HG03520 (cell line): ENCODE results near the gene TTC9.
"Not testable (repeated sequence)": the region's sequence is repeated elsewhere in the genome, so short reads cannot be mapped to it uniquely, and the experiment has no call there.

Experiments used
- ATAC-seq: cut with Tn5 transposase; IDR thresholded peaks from one replicate; pipeline ENCODE4 v1.9.1; 2021; ENCODE audit warnings: mild to moderate bottlenecking, moderate library complexity; ENCODE audit not compliant: unreplicated experiment

TTC9 gene

DNA sequence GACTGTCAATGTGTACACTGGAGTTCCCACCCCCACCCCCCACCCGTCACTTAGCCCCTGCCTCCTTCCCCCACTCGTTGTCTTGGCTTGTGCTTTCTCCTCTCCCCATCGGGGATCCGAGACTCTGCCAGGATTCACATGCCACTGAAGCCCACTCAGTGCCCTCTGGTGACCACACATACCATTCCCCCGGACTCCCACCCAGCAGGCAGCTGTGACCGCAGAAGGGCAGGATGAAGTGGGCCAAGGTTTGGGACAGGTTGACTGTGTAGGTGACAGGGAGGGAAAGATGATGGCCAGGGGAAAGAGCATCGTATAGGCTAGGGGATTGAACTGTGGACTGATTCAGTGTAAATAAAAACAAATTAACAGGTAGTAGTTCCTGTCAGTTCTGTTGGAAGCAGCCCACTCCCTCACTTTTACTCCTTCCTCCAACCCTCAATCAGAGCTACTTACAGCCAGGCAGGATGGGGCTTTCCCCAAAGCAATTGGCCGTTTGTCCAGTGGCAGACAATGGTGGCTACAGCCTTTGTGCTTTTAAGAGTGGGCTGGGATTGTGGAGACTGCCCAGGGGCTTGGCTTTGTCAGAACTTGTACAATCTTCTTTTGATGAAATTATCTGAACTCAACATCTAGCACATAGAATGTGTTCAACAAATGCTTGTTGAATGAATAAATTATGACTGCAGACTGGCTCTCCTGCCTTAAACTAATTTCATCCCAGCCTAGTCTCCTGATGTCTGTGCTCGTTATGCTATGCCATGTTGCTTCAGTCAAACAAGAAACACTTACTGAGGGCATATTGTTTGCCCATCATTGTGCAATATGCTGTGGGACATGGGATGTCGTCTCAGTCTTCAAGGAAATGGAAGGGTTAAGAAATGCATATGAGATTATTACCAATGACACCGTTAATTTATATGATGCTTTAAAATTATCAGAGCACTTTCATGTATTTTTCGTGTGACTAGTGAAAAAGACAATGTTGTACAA is 30.2 kb downstream of the TTC9 start:
- ATAC-seq: no peak

DNA sequence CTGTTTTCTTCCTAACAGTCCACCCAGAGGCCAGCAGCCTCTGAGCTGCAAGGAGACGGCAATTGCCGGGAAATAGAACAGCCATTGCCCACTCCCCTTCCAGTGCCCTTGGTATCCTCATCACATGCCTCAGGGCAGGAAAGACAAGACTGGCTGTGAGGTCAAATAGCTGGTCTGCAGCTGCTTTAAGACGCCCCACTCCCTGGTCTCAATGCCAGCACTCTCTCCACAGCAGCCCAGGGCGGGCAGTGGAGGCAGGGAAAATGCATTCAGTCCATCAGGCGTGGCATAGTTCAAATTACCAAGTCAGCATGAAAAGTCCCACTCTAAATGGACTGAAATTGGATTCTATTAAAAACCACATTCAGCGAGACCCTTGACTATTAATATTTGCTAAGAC is 35.6 kb downstream of the TTC9 start:
- ATAC-seq: no peak

DNA sequence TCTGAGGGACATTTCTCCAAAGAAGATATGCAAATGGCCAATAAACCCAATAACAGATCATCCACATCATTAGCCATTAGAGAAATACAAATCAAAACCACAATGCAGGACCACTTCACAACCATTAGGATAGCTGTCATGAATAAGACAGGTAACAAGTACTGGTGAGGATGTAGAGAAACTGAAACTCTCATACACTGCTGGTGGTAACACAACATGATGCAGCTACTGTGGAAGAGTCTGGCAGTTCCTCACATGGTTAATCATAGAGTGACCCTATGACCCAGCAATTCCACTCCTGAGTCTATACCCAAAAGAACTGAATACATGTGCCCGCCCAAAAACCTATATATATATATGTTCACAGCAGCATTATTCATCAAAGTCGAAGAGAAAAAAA is 39.0 kb downstream of the TTC9 start:
- no peak for ATAC-seq

DNA sequence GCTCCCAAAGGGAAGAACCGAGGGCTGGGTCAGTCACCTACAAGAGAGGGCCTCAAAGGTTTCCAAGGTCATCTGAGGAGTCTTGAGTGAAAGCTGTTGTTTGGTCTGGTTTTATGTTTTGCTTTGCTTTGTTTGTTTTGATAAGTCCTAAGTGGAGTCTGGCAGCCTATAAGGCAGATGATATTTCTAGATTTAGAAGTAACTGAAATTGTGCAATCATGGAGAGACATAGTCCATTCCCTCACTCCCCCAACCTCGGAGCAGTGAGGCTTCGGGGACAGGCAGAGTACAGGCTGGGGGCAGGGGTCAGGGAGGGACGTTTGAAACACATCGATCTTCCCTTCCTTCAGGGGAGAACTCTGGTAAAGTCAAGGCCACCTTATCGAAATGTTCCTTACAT is 42.3 kb downstream of the TTC9 start:
- no peak for ATAC-seq

DNA sequence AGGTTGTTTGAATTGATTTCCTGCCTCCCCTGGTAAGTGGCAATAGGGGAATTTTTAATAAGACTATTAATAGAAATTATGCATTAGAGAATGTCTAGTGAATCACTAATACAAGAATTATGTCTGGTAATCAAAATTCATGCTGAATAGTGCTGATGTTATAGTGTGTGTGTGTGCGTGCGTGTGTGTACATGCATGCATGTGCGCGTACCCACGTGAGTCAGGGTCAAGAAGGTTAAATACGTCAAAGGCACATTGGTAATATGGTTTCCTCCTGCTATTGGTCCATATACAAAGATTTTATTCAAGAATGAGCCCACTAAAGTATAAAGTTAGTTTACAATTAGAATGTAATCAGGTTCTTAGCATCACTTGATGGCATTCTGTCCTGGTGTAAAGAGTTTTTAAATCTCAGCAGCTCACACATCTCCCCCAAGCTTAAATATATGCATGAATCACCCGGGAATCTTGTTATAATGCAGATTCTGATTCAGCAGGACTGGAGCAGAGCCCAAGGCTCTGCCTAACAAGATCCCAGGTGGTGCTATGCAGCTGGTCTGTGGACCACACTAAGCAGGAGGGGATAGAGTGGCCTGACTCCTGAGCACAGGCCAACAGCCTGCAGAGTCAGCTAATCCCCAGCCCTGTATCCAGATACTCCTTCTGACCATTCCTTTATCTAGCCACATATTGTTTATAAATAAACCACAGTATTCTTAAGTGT is 43.9 kb downstream of the TTC9 start:
- no peak for ATAC-seq

DNA sequence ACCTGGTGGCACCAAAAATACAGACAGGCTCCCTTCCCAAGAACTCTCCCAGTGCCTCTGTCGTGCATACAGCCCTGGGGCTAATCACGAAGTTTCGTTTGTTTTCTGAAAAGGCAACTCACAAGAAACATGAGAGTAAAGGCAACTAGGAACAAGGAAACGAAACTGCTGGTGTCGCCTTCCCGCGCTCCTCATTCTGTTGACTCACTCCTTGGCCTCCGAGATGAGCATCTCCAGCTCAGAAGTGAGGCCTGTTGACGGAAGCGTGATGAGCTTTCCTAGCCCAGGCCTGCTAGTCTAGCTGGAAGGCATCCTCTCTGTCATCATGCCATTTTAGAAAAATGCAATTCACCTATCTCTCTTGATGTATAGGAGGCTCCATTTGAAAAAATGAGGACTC is 50.5 kb downstream of the TTC9 start:
- ATAC-seq: no peak

DNA sequence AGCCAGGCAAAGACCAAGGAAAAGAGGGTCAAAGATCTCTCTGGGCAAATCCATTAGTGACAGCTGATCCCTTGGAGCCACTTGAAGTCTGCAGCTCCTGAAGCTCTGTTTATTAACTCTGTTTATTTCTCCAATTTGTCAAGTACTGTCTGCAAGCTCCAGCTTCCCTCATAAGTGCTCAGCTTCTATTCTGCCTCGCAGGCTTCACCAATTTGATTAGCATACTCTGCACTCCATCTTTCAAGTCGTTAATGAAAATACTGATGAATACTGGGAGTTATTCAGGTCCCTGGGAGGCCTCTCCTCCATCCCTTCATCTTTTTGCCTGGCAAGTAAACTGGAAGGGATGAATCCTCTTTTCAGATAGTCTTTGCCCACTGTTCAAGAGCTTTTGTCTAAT is 54.3 kb downstream of the TTC9 start:
- no peak for ATAC-seq

DNA sequence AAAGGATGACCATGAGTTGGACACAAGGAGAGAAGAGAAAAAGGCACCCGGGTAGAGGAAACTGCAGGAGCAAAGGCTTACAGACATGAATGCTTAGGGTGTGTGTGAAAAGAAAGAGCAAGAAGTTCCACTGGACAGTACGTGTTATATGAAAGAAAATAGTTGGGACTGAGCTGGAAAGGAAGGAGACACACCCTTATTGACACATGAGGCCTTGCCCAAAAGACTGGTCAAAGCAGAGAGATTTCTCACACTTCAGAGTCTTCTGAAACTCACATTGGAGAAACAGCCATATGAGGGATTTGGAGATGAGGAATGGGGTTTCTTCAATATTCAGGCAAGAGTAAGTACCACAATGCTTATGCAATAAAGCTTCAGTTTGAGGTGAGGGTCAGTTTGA is 56.0 kb downstream of the TTC9 start:
- no peak for ATAC-seq

DNA sequence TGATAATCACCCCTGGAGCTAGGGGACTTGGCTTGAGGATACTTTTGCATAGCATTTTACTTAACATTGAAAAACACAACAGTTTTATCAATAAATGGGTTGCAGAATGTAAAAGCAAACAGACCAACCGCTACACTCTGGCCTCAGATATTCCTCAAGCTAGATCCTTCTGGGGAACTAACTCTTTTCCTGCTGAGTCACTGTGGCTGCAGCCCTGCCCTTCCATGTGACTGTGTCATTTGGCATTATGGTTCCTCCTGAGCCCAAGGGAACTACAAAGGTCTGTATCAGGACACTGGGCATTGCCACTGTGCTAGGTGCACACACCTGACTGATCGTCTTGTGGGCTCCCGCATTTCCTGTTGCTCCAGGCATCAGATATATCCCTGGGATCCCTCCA is 56.6 kb downstream of the TTC9 start:
- ATAC-seq: no peak

DNA sequence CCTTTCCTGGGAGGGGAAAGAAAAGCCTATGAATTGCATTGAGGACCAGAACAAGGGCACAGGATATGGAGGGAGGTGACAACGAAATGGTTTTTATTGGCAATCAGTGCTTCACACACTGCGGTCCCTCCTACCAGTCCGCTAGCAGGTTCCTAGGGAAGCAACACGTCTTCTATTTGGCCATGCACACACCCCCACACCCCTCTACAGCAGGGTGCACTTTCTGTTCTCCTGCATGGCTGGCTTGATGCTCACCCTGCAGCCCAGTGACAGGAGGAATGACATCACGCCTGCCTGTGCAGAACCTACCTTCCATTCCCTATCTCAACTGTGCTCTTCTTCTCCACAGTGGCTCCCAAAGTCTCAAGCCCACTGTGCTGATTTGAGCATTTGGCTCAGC is 57.9 kb downstream of the TTC9 start:
- no peak for ATAC-seq

DNA sequence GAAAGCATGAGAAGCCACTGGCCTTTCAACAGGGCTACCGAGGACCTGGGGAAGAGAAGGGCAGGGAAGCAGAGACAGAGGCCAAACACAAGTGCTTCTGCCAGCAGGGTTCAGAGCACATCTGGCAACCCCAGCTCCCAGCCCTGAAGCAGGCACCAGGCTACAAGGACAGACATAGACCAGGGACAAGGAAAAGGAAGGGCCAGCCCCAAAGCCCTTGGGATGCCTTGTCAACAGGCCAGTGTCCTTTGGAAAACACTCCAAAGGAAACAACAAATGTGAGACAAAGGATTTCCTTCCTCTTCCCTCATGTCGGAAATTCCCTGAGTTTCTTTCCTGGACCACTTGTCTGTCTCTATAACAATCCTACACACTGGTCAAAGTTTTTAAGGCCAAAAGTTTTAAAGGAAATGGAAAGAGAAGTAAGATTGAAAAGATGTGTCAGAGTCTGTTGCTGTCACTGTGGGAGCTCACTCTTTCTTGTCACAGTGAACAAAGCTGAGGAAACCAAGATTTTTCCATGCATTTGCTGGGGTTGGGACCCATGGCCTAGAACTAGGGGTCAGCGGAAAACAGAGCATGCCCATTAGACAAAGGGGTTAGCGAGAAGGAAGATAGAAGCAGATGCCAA is 59.4 kb downstream of the TTC9 start:
- ATAC-seq: no peak

DNA sequence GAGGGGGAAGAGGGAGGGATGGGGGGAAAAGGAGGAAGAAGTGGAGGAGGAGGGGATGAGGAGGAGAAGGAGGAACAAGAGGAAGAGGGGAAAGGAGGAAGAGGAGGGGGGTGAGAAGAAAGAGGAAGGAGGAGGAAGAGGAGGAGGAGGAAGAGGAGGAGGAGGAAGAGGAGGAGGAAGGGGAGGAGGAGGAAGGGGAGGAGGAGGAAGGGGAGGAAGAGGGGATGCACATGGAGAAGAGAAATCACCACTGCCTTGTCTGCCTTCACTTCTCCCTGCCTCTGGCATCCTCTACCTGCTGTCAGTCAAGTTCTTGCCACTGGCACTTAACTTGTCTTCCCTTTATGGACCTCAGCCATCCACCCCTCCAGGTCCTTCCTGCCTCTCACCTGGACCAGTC is 59.9 kb downstream of the TTC9 start:
- no peak for ATAC-seq

DNA sequence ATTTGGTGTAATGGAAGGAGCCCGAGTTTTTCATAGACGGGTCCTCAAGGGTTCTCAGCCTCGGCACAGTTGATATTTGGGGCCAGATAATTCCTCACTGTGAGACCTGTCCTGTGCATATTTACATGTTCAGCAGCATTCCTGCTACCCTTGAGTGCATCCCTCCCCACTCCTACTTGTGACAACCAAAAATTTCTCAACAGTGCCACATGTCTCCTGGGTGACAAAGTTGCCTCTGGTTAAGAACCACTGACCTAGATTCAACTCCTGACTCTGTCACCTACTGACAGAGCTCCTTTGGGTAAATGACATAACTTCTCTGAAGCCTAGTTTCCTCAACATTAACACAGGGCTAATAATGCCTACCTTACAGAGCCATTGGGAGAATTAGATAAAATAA is 60.4 kb downstream of the TTC9 start:
- no peak for ATAC-seq

DNA sequence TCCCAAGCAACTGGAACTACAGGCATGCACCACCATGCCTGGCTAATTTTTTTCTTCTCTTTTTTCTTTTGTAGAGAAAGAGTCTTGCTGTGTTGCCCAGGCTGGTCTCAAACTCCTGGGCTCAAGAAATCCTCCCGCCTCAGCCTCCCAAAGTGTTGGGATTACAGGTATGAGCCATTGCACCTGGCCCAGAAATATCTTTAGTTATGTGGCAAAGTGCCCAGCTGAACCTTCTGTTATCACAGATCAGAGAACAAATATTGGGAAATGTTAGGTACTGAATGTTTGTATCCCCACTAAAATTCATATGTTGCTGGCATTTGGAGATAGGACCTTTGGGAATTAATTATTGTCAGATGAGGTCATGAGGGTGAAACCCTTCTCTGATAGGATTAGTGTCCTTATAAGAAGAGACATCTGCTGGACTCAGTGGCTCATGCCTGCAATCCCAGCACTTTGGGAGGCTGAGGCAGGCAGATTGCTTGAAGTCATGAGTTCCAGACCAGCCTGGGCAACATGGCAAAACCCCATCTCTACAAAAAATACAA is 62.0 kb downstream of the TTC9 start:
- not testable (repeated sequence) for ATAC-seq

DNA sequence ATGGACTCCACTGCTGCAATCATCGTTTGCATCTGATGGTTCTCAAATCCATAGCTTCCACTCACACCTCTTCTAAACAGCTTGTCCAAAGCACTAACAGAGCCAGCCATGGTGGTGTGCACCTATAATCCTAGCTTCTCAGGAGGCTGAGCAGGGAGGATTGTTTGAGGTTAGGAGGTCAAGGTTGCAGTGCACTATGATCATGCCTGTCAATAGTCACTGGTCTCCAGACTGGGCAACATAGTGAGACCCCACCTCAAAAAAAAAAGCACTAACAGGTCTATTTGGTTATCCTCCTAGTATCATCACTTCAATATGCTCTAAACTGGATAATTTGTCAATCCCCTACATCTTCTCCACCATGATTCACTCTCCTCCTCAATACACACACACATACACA is 63.2 kb downstream of the TTC9 start:
- ATAC-seq: no peak

DNA sequence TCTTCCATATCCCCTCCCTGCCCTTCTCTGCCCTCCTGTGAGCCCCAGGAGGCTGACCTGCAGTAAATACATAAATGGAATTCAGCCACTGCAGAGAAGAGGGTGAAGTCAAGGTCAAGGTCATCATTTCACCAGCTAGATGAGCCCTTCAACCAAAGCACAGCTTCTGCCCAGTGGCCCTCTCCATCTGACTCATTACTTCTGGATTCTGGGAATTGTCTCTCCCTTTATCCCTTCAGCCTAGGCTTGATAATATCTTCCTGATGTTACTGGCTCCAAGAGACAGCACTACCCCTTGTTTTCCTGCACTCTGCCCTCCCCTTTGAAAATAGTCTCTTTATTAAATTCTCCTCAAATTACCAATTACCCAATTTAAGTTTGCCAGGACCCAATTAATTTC is 64.5 kb downstream of the TTC9 start:
- no peak for ATAC-seq

DNA sequence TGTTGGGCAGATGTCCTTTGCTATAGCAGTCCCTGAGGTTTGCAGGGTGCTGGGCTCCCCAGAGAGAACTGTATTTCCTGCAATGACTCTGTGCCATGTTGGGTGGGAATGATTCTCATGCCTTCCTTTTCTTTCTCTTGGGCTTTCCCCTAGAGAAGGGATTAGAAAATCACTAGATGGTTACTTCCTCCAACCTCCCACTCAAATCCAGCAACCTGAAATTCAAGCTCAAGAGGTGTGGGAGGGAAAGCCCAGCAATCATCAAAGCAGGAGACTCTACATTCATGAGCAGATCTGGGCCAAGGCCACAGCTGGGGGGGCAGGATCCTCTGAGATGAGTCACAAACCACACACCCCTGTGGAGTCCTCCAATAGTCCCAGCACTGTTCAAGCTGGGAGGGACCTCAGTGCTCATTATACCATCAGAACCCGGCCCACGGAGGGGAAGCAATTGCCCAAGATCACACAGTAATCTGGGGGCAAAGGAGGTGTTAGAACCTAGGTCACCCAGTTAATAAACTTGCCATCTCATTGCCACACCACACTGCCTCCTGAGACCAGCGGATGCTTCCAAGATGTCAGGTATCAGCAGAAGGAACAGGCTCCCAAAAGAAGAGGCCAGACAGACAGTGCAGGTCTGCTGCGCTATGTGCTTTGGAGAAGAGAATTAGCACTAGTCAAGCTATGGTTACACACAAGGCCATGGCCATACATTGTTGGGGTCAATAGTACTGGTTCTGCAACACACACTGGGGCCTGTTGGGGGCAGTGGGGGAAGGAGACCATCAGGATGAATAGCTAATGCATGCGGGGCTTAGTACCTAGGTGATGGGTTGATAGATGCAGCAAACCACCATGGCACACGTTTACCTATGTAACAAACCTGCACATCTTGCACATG is 65.7 kb downstream of the TTC9 start:
- no peak for ATAC-seq

DNA sequence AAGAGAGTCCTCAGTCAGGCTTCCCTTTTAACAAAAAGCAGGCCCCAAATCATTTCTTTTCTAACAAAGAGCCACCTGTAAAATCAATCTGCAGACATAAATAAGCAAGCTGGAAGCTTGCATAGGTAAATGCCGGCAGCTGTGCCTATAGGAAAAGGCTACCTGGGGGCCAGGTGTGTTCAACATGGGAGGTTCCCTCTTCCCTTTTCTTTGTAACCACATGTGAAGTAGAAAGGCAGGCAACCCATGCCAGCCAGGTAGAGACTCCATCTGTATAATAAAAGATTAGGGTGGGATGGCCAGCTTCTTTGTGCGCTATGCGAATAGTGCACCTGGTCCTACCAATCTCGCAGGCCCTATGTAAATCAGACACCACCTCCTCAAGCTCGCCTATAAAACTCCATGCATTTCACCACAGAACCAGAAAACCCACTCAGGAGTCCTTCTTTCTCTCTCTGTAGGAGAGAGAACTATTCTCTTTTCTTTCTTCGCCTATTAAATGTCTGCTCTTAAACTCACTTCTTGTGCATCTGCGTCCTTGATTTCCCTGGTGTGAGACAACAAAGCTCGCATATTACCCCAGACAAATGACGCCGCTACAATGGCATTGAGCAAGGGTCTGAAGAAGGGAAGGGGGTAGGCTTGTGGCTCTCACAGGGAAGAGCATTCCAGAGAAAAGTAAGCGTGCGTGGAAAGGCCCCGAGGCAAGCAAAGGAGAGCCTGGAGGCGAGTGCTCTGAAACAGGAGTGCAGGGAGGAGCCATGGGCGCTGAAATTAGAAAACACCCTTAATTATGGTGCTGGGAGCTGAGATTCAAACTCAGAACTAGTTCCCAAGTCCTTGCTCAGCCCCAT is 67.2 kb downstream of the TTC9 start:
- ATAC-seq: no peak

DNA sequence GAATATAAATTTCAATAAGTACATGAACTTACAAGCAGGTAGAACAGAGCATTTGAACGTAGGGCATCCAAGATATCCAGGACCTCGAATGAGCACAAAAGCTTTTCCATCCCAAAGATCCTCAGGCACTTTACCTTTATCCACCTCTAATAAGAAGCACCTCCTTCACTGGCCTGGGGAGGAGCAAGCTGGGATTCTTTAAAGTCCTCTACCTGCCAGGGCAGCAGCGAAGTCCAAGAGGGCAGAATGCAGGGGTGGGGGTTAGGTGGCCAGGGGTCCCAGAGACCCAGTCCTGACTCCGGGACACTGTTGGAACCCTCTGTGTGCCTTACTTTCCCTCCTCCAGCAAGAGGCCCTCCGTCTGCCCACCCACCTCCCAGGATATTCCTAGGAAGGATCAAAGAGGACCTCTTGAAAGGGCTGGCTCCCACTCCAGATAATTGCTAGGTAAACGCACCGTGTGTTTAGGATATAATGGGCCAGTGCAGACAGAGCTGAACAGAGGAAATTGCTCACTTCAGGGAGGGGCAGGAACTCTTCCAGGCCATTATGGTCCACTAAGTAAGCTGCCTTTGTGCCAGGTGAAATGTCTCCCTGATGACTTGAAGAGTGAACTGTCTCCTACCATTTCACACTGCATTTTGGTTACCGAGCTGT is 68.1 kb downstream of the TTC9 start:
- ATAC-seq: no peak
